ENCODE results near the gene LDAF1.
"Not testable (repeated sequence)": the region's sequence is repeated elsewhere in the genome, so short reads cannot be mapped to it uniquely, and the experiment has no call there.

Gene LDAF1

DNA sequence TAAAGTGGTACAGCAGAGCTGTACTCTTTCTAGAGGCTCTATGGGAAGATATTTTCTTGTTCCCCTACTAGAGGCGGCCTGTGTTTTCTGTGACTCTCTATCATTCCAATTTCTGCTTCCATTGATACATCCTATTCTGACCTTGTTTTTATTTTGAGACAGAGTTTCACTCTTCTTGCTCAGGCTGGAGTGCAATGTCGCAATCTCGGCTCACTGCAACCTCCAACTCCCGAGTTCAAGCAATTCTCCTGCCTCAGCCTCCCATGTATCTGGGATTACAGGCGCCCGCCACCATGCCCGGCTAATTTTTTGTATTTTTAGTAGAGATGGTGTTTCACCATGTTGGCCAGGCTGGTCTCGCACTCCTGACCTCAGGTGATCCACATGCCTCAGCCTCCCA is 36.9 kb downstream of the LDAF1 start:
- not testable (repeated sequence) for DNase-seq (ENCODE audit: low read depth in 3 of 3)

DNA sequence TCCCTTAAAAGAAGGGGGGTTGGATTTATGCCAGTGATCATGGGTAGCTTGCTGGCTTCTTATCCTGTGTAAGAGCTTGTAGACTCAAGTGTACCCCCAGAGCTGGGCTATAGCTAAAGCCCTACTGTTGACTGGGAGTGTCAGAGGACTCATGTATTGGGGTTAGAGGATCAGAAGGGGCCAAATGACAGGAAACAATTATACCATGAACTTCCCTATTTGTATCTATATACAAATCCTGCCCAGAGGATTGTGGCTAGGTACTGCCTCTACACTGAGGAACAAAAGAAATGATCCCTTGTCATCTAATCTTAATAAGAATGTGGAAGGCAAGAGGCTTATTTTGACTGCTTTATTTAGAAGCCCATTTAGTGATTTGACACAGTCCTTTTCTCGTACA is 38.6 kb downstream of the LDAF1 start:
- no peak for DNase-seq (ENCODE audit: low read depth in 3 of 3)

DNA sequence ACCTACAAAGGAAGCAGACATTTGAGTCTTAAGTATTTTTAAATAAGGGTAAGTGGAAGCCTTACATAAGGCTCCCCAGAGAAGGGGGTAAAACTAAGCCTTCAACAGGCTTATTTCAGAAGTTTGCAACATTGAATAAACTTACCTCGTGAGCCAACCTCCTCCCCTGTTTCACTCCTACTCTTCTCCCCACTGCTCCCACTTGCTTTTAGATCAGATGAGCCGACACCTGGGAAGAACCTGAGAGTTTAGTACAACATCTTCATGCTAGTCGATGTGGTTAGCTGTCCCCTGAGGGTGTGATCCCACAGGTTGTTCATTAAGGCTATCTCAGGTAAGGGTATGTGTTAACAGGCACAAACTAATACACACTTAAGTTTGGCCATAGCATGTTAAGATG is 39.1 kb downstream of the LDAF1 start:
- no peak for DNase-seq (ENCODE audit: low read depth in 3 of 3)

DNA sequence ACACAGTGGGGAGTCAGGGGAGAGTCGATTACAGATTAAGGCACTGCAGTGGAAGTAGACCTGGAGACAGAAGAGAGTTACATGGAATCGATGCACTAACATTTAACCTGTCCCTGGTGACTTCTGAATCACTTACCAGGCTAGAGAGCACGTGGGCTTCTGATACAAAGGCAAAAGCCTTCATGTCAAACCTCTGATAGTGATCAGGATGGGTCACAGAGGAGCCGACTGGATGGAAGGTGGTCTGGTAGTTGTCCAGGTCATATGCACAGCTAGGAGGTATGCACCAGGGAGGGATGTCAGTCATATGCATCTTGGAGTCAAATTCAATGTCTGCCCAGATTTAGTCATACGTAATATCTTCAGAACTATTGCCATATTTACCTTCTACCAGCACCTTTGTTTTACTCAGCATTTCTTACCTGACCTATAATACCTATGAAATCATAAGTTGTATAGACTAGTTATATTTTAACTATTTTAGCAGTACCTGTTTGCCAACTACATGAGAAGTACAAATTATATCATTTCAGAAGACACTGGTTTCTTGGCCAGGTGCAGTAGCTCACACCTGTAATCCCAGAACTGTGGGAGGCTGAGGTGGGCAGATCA is 41.2 kb downstream of the LDAF1 start:
- no peak for DNase-seq (ENCODE audit: low read depth in 3 of 3)

DNA sequence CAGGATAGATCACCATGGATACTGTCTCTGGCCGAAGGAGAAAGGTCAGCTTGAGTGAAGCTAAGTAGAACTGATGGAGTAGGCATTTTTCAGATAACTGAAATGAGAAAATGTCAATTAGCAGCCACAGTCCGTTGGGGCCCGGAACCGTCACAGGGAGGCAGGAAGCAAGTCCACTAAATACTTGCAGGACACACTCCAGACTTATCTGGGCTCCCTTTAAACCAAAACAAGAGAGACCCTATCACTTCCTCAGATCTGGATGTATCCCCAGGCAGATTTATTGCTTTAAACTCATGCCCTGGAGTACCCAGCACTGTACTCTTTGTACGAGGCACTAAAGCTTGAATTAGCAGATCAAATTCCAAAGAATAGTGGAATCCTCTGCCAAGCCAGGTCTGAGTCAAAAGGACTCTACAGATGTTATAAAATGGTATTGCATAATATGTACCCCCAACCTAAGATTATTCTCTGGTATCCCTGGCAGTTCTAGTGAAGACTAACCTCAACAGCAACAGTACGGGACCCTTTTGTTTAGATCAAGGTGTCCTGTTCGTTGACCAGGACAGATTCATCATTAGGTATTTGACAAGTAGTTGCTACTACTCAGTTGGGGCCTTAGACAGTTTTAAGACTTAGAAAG is 44.8 kb downstream of the LDAF1 start:
- DNase-seq (ENCODE audit: low read depth in 3 of 3), result no peak

DNA sequence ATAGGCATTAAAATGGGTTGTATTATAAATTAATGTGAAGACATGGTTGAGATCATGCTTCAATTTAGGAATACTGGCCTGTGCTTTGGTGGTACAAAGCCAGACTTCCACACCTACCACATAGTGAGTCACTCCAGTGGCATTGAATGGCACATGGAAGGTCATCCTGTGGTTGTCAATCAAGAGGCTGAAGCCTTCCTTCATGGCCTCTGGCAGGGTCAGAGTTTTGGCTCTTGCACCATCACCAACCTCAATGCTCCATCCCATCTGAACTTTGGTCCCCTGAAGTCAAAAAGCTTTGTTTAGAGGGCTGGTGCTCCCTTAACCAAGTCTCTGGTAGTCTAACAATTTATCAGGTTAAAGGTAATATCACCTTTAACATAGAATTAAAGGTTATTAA is 46.8 kb downstream of the LDAF1 start:
- DNase-seq (ENCODE audit: low read depth in 3 of 3), result no peak

DNA sequence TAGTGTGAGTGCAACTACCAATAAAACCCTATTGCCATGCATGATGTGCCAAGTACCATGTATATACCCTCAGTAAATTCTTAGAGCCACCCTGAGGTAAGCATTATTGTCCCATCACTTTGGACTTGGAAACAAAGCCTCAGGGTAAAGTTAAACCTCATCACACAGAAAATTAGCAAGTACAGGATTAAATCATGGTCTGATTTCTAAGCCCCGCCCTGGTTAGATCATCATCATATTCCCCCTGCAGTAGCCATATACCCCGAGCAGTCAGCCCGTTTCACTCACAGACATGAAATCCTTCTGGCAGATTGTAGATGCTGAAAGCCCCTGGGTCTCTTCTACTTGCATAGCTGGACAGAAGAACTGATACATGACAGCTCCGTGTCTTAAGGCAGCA is 48.1 kb downstream of the LDAF1 start:
- DNase-seq (ENCODE audit: low read depth in 3 of 3), result no peak

DNA sequence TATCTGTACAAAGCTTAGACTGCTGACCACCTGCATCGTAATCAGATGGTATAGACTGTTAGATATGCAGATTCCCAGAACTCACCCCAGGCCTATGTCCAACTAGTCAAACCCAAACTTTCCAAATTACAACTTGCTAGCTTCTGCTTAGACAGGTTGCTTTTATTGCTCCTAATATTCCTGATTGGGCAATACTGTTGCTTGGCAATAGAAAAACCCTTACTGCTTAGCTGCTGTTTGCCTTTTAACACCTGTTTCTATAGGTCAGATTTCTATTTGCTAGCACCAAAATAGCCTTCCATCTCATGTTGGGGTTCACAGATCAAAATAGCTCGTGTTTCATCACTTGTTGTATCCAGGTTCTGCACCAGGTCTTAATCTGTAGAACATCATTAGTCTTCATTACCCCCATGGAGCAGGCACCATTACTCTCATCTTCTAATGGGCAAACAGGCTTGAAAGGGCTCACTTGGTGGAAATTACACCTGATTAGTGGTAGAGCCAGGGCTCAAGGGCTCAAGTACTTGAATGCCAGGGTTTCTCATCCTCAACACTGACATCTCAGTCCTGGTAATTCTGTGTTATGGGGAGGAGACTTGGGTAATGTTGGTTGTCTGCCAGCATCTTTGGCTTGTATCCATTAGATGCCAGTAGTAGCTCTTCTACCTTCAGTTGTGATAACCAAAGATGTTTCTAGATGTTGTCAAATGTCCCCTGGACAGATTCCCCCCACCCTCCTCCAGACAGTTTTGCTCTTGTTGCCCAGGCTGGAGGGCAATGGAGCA is 50.2 kb downstream of the LDAF1 start:
- no peak for DNase-seq (ENCODE audit: low read depth in 3 of 3)

DNA sequence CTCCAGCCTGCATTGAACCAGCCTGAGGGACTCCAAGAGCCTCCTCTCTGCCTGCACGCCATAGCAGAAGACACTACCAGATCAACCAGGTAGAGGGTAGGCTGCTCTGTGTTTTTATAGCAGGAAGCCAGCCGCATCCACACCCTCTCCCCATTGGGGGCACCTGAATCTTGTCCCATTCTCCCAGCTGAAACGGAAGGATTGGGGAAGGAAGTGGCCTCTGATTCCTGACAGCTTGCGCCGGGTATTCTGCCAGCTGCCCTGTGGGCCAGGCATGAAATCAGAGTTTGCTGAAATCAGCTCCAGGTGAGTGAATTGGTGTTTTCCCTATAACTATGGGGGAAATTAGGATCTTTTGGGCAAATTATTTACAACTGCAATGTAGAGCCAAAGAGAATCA is 53.0 kb downstream of the LDAF1 start, which contains the start of gene ZP2:
ZP2 (minus strand) TSS at position 89 of the 400 bp plus-strand sequence; CDS start at position 62, 27 bp downstream.
- no peak for DNase-seq (ENCODE audit: low read depth in 3 of 3)

DNA sequence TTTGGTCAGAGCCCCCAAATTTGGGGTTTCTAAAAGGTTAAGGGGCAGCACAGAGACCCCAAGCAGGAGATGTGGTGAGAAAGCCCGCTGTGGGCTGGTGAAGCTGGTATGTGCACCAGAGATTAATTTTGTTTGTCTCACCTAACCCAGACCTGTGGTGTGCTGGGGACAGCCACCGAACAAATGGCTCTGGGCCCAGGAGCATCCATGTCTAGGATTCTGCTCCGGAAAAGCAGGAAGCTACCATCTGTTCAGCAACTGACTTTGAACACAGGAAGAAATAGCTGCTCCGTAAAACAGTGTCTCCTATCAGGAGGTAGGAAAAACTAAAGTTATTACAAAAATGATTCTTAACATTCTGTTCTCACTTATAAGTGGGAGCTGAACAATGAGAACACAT is 55.6 kb downstream of the LDAF1 start:
- DNase-seq (ENCODE audit: low read depth in 3 of 3), result no peak

DNA sequence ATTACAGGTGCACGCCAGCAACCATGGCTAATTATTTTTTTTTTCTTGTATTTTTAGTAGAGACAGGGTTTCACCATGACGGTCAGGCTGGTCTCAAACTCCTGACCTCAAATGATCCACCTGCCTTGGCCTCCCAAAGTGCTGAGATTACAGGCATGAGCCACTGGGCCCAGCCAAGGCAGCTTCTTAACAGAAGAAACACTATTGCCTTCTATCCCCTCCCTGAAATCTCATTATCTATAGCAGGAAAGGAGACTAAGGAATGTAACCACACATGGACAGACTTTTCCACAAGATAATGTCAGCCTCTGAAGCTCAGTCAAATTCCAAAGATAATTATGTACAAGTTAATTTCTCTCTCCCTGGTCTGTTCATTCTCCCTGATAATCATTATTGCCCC is 58.6 kb downstream of the LDAF1 start:
- DNase-seq (ENCODE audit: low read depth in 3 of 3), result no peak

DNA sequence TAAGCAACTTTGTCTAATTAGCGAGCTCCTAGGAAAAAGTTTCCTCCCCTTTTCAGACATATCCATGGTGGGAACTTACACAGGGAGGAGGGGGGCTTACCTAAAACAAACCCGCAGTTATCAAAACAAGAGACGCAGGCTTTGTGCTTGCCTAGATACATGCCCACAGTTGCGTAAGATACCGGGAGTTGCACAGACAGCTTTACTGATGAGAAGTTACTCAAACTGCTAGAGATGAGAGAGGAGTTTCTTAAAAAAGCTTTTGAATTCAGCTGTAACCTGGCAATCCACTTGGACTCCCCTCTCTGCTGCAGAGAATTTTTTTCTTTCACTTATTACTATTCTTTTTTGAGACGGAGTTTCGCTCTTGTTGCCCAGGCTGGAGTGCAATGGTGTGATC is 59.7 kb downstream of the LDAF1 start:
- DNase-seq (ENCODE audit: low read depth in 3 of 3), result no peak

DNA sequence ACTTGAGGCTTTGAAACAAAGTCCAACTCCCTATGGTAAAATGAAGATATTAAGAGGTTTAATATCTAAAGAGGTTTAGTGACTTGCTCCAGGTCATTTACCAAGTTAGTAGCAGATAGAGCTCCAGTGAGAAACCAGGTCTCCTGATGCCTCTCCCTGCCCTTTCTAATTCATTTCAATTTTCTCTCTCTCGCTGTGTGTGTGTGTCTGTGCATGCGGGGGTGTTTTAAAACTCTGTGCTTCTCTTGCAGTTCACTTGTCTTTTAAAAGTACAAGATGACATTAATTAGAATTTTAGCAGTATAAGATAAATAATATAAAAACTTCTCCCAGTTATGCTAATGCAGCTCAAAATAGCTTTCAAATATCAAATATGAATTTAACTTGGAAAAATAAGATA is 61.1 kb downstream of the LDAF1 start:
- DNase-seq (ENCODE audit: low read depth in 3 of 3), result no peak

DNA sequence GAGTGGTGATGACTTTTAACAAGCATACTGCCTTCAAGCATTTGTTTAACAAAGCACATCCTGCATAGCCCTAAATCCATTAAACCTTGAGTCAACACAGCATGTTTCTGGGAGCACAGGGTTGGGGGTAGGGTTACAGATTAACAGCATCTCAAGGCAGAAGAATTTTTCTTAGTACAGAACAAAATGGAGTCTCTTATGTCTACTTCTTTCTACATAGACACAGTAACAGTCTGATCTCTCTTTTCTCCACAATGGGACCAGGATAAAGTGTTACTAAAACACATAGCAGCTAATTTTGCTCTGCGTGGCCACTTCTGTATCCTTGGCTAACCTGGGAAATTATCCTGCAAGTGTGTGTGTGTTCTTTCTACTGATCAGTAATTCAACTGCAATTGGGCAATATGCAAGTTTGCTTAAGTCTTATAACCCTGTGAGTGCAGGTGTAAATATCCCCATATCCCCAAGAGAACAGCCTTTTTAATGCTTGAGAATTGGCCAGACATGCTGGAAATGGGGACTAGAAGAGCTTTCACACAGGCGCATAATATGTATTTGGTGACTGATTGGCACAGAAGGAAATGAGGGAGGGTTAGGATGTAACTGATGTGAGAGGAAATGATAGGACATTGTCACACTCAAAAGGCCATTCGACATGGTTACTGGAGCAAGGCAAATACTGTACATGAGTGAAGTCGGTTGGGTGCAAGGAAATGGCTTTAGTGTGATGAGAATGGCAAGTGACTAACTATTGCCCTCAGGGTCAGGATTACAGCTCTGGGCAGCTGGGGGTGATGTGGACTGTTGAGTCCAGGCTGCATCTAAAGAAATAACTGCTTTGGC is 64.2 kb downstream of the LDAF1 start:
- DNase-seq (ENCODE audit: low read depth in 3 of 3), result no peak

DNA sequence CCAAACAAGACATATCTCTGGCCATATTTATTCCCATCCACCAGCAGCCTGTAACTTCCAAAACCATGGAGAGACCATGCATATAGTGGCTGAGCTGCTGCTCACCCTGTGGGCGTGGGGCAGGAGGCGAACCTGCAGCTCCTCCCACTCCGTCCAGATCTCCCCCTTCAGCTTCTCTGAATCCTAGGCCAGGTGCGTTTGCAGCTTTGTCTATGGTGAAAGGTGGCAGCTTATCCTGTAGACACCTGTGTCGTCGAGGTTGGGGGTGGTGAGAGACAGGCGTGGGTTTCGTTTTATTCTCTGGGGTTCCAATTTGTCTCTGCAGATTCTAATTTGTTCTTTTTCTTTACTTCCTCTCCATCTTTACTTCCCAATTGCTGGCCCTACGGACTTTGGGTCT is 65.3 kb downstream of the LDAF1 start:
- DNase-seq (ENCODE audit: low read depth in 3 of 3), result no peak

DNA sequence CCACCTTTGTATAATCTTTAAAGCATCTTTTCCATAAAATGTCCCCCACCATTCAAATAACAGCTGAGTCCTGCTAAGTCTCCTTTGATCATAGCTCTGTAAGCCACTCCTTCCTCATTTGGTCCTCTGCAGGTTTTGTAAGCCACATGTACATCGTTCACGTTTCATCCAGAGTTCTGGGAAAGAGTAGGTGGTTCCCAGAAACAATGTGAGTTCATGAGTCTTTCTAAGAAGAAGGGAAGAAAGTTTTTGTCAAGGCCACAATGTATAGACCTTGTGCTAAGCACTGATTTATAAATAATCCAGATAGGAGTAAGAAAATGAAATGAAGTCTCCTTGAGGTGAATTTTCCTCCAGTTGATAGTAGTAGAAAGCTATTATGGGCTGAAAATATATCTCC is 66.3 kb downstream of the LDAF1 start:
- no peak for DNase-seq (ENCODE audit: low read depth in 3 of 3)

DNA sequence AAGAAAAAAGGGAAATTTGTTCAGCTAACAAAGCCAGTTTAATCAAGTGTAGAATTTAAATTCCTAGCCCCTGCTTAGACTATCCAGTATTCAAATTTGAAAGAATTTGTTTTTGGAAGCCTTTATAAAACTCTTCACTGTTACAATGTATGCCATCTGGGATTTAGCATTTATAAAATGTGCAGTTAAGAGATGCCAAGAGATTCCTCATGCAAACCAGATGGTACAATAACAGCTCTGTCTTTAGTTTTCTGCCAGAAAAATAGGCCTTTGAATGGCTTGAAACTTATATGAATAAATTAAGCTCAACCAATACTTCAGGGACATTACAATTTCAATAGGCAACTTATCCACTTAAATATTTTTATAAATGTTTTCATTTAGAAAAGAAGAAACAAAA is 68.3 kb downstream of the LDAF1 start:
- DNase-seq (ENCODE audit: low read depth in 3 of 3), result no peak

DNA sequence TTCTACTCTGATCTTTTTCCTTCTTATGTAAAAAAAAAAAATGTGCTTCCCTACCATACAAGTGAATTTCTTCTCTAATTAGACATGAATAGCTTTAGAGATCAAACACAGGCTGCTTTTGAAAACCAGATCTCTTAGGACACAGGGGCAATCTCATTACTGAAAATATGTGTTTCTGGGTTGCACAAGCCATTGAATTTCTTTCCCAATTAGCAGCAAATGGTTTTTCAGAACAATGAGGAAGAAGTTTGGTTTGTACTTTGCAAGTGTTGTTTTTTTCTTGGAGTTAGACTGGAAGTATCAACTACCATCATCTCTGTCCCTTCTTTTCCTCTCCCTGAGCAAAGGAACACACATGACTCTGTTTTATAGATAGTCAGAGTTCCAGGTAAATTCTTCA is 69.4 kb downstream of the LDAF1 start:
- DNase-seq (ENCODE audit: low read depth in 3 of 3), result no peak

DNA sequence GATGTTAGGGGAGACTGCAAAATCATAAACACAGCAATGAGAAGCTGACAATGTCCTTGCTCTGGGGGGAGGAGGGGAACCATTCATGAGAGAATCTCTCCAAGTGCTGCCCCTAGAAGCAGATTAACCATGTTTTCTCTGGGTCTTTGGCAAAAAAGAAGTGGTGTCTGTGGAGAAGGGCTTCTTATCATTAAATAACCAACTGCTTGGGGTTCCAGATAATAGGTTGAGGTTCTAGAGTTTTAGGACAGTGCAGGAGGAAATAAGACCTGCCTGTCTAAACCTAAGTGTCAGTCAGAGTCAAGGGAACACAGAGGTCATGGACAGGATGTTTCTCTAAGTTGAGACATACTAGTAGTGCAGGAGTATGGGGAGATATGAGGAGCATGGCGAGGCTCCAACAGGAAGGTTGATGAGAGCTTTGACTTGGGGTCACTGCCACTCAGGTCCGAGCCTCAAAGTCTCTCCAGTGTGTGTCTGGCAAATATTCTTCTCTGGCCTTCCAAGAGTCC is 69.9 kb downstream of the LDAF1 start:
- DNase-seq (ENCODE audit: low read depth in 3 of 3), result no peak

Data from stimulated activated CD4-positive, alpha-beta T cell treated with anti-CD3 and anti-CD28 coated beads, TNF-alpha, amount 100 ng/mL, for 24 hours (primary cell).